Suprapubic skin (tissue), 3 donors: Measurements from ENCODE around the gene SFTPA1.

Source experiments
- CTCF ChIP-seq, 2 donors: fragments of 200-600 bp in 1 of 2; fragments of 450-650 bp in 1 of 2; sonication (generic) in 1 of 2; IDR thresholded peaks; one replicate each; pipeline ENCODE4 v1.5.1; 2016 to 2019; ENCODE audit warnings: antibody characterized with exemption in 2 of 2, mild to moderate bottlenecking in 1 of 2, moderate library complexity in 1 of 2
- POLR2A ChIP-seq, 2 donors: fragments of 450-650 bp; IDR thresholded peaks; one replicate each; pipeline ENCODE4 v1.6.1; 2017; ENCODE audit warnings: antibody characterized with exemption in 2 of 2, mild to moderate bottlenecking in 2 of 2, moderate library complexity in 2 of 2

DNA sequence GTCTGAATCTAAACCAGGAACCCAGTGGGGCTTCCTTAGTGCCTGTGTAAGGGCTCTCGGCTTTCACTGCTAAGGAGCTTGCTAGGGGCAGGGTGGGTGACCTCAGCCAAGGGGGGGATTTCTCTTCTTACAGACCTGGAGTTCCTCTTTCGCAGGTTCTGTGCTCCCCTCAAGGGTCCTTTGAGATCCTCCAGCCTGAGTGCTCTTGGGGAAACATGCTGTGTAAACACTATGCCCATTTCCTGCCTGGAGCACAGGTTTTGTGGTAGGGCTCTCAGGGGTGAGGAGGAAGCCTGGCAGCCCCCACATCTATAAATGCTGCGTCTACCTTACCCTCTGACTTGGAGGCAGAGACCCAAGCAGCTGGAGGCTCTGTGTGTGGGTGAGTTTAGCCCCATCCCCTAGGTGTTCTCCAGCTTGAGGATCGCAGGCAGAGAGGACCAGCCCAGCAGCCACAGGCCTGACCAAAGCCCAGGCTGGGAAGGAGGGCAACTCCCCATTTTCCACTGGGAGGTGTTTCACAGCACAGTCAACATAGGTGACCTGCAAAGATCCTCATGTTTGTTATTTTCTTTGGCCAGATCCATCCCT, at the start of gene SFTPA1:
- TF ChIP-seq CTCF (IDR thresholded peaks at IDR 0.05) (no peak), POLR2A (IDR thresholded peaks at IDR 0.05) (no peak)
